Spleen (tissue), 7 donors: ENCODE results near the gene STRIP2.

Experiments used
- POLR2A ChIP-seq, 3 donors: fragments of 450-650 bp; IDR thresholded peaks; one replicate each; pipeline ENCODE4 v1.5.1; 2017; ENCODE audit warnings: antibody characterized with exemption in 3 of 3, mild to moderate bottlenecking in 1 of 3
- TF ChIP-seq, protein P1 (sequence below), 11 experiments: fragments of 200-600 bp in 7 of 11; fragments of 450-650 bp in 4 of 11; sonication (generic) in 4 of 11; IDR thresholded peaks in 8 of 11; conservative IDR thresholded peaks in 3 of 11; 1 replicate in 7 of 11; 2 replicates in 4 of 11; pipeline versions ENCODE4 v1.4.0 to v1.8.0; 2016 to 2021; ENCODE audit warnings: antibody characterized with exemption in 11 of 11, inconsistent platforms in 4 of 11, mild to moderate bottlenecking in 1 of 11
- donor health status: DM: no; HTN: no; CAD: no; lungs with moderate emphysema.
- donor health status: DM: no; HTN: no; CAD: no.
- donor health status: DM: no; HTN: no; CAD: no.

DNA sequence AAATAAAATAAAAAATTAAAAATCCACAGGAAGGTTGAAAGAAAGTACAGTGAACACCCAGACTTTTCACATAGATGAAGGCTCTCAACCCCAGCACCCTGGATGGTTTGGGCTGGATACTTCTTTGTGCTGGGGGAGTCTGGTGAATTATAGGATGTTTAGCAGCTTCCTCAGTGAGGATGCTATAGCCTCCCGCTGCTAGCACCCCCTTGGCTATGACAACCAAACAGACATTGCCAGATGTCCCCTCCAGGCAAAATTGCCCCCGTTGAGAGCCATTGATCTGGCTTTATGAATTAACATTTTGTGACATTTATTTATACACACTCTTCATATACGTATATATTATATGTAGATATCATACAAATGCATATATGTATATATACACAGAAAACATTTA, 89.7 kb downstream of the STRIP2 start:
- TF ChIP-seq POLR2A (IDR thresholded peaks at IDR 0.05), result no peak
- TF ChIP-seq, protein P1, sequence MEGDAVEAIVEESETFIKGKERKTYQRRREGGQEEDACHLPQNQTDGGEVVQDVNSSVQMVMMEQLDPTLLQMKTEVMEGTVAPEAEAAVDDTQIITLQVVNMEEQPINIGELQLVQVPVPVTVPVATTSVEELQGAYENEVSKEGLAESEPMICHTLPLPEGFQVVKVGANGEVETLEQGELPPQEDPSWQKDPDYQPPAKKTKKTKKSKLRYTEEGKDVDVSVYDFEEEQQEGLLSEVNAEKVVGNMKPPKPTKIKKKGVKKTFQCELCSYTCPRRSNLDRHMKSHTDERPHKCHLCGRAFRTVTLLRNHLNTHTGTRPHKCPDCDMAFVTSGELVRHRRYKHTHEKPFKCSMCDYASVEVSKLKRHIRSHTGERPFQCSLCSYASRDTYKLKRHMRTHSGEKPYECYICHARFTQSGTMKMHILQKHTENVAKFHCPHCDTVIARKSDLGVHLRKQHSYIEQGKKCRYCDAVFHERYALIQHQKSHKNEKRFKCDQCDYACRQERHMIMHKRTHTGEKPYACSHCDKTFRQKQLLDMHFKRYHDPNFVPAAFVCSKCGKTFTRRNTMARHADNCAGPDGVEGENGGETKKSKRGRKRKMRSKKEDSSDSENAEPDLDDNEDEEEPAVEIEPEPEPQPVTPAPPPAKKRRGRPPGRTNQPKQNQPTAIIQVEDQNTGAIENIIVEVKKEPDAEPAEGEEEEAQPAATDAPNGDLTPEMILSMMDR (IDR thresholded peaks at IDR 0.05 in 8 of 11, conservative IDR thresholded peaks at IDR 0.05 in 3 of 11), result no peak
